Neural cell (in vitro differentiated cells): ENCODE data around the gene UQCRHL.
"Not testable (repeated sequence)": the region's sequence is repeated elsewhere in the genome, so short reads cannot be mapped to it uniquely, and the experiment has no call there.

Experiments used
- EP300 ChIP-seq: fragments of 450-650 bp; conservative IDR thresholded peaks from 2 replicates; pipeline ENCODE4 v1.6.1; 2014; ENCODE audit warnings: antibody characterized with exemption, mild to moderate bottlenecking, moderate library complexity; ENCODE audit not compliant: poor library complexity, severe bottlenecking
- EZH2 ChIP-seq: fragments of 200-600, 300-800 bp; shearing (Covaris generic), sonication (generic); IDR thresholded peaks from 2 replicates; pipeline ENCODE4 v1.6.1; 2014; ENCODE audit warnings: antibody characterized with exemption, low read length, borderline replicate concordance, mild to moderate bottlenecking; ENCODE audit not compliant: insufficient read depth, poor library complexity, severe bottlenecking
- POLR2AphosphoS5 ChIP-seq: IDR thresholded peaks from 2 replicates; pipeline ENCODE4 v1.6.1; 2012
- RAD21 ChIP-seq: fragments of 450-650 bp; conservative IDR thresholded peaks from 2 replicates; pipeline ENCODE4 v1.6.1; 2014; ENCODE audit warnings: antibody characterized with exemption, mild to moderate bottlenecking, moderate library complexity
- SMC3 ChIP-seq: fragments of 450-650 bp; conservative IDR thresholded peaks from 2 replicates; pipeline ENCODE4 v1.6.1; 2014; ENCODE audit warnings: antibody characterized with exemption, mild to moderate bottlenecking, moderate library complexity; ENCODE audit not compliant: poor library complexity
- TAF1 ChIP-seq: IDR thresholded peaks from 2 replicates; pipeline ENCODE4 v1.6.1; 2012; ENCODE audit warnings: low read depth
- TF ChIP-seq, protein P1 (sequence below): fragments of 450-650 bp; IDR thresholded peaks from 2 replicates; pipeline ENCODE4 v1.5.1; 2014; ENCODE audit warnings: antibody characterized with exemption, mild to moderate bottlenecking, moderate library complexity; ENCODE audit not compliant: poor library complexity, severe bottlenecking
- TF ChIP-seq, protein P2 (sequence below): IDR thresholded peaks from 2 replicates; pipeline ENCODE4 v1.6.1; 2012; ENCODE audit warnings: borderline replicate concordance

- TF ChIP-seq, protein P1, sequence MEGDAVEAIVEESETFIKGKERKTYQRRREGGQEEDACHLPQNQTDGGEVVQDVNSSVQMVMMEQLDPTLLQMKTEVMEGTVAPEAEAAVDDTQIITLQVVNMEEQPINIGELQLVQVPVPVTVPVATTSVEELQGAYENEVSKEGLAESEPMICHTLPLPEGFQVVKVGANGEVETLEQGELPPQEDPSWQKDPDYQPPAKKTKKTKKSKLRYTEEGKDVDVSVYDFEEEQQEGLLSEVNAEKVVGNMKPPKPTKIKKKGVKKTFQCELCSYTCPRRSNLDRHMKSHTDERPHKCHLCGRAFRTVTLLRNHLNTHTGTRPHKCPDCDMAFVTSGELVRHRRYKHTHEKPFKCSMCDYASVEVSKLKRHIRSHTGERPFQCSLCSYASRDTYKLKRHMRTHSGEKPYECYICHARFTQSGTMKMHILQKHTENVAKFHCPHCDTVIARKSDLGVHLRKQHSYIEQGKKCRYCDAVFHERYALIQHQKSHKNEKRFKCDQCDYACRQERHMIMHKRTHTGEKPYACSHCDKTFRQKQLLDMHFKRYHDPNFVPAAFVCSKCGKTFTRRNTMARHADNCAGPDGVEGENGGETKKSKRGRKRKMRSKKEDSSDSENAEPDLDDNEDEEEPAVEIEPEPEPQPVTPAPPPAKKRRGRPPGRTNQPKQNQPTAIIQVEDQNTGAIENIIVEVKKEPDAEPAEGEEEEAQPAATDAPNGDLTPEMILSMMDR, result not testable (repeated sequence)
- TF ChIP-seq POLR2AphosphoS5, TAF1, EZH2, EP300, SMC3, RAD21: not testable (repeated sequence)
- TF ChIP-seq, protein P2, sequence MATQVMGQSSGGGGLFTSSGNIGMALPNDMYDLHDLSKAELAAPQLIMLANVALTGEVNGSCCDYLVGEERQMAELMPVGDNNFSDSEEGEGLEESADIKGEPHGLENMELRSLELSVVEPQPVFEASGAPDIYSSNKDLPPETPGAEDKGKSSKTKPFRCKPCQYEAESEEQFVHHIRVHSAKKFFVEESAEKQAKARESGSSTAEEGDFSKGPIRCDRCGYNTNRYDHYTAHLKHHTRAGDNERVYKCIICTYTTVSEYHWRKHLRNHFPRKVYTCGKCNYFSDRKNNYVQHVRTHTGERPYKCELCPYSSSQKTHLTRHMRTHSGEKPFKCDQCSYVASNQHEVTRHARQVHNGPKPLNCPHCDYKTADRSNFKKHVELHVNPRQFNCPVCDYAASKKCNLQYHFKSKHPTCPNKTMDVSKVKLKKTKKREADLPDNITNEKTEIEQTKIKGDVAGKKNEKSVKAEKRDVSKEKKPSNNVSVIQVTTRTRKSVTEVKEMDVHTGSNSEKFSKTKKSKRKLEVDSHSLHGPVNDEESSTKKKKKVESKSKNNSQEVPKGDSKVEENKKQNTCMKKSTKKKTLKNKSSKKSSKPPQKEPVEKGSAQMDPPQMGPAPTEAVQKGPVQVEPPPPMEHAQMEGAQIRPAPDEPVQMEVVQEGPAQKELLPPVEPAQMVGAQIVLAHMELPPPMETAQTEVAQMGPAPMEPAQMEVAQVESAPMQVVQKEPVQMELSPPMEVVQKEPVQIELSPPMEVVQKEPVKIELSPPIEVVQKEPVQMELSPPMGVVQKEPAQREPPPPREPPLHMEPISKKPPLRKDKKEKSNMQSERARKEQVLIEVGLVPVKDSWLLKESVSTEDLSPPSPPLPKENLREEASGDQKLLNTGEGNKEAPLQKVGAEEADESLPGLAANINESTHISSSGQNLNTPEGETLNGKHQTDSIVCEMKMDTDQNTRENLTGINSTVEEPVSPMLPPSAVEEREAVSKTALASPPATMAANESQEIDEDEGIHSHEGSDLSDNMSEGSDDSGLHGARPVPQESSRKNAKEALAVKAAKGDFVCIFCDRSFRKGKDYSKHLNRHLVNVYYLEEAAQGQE, result not testable (repeated sequence)
Measured at GRCh38 chr1:15836511-15836771, 29.0 kb upstream of the UQCRHL start.
